Activated CD4-positive, alpha-beta T cell treated with anti-CD3 and anti-CD28 coated beads, Interleukin-2, Interleukin-6, amounts not matched to agents 100 ng/mL and 50 ng/mL, durations not matched to agents 16 hours and 8 hours (primary cell): ENCODE results near the gene MAN2B2.

Experiments
- DNase-seq: peaks from one replicate; pipeline ENCODE4 v3.0.0-alpha.2; 2020

MAN2B2 gene

GRCh38 chr4:6595897-6596537 is 21.0 kb downstream of the MAN2B2 start:
- no peak for DNase-seq

- no peak for DNase-seq
Measured at GRCh38 chr4:6596948-6597347, 22.0 kb downstream of the MAN2B2 start.

GRCh38 chr4:6598127-6598526 is 23.1 kb downstream of the MAN2B2 start:
- no peak for DNase-seq

- no peak for DNase-seq
Measured at GRCh38 chr4:6598641-6599040, 23.7 kb downstream of the MAN2B2 start.

- DNase-seq = no peak
Measured at GRCh38 chr4:6601661-6602250, 26.8 kb downstream of the MAN2B2 start.

GRCh38 chr4:6602289-6602688 is 27.3 kb downstream of the MAN2B2 start:
- no peak for DNase-seq

GRCh38 chr4:6603128-6603527 is 28.1 kb downstream of the MAN2B2 start:
- no peak for DNase-seq

GRCh38 chr4:6605114-6605513 is 30.1 kb downstream of the MAN2B2 start:
- no peak for DNase-seq

- no peak for DNase-seq
Measured at GRCh38 chr4:6605605-6606004, 30.6 kb downstream of the MAN2B2 start.

- no peak for DNase-seq
Measured at GRCh38 chr4:6606465-6607235, 31.7 kb downstream of the MAN2B2 start.

- no peak for DNase-seq
Measured at GRCh38 chr4:6607368-6608055, 32.5 kb downstream of the MAN2B2 start.

GRCh38 chr4:6608758-6609414 is 33.9 kb downstream of the MAN2B2 start:
- DNase-seq = no peak

GRCh38 chr4:6609415-6610079 is 34.6 kb downstream of the MAN2B2 start:
- no peak for DNase-seq

GRCh38 chr4:6610856-6611430 is 36.0 kb downstream of the MAN2B2 start:
- DNase-seq = no peak

GRCh38 chr4:6612961-6613675 is 38.1 kb downstream of the MAN2B2 start:
- DNase-seq = no peak

- no peak for DNase-seq
Measured at GRCh38 chr4:6613676-6614651, 39.0 kb downstream of the MAN2B2 start.

- no peak for DNase-seq
Measured at GRCh38 chr4:6614701-6615230, 39.8 kb downstream of the MAN2B2 start.

GRCh38 chr4:6616087-6616995 is 41.4 kb downstream of the MAN2B2 start:
- DNase-seq = no peak

- no peak for DNase-seq
Measured at GRCh38 chr4:6617246-6617645, 42.3 kb downstream of the MAN2B2 start.
